Effector CD4-positive, alpha-beta T cell (primary cell): Measurements from ENCODE around the gene CTBP2.

ENCODE experiments used
- DNase-seq: peaks from one replicate; pipeline ENCODE4 v3.0.0-alpha.2; 2020

CTBP2 gene

GRCh38 chr10:124957404-124957947 lies 202.9 kb downstream of the CTBP2 start:
- DNase-seq: no peak

- no peak for DNase-seq
Observed at GRCh38 chr10:124956764-124957163, 203.6 kb downstream of the CTBP2 start.

GRCh38 chr10:124955868-124956267 lies 204.5 kb downstream of the CTBP2 start:
- DNase-seq: no peak

GRCh38 chr10:124955243-124955642 lies 205.1 kb downstream of the CTBP2 start:
- no peak for DNase-seq

- no peak for DNase-seq
Observed at GRCh38 chr10:124953421-124953820, 206.9 kb downstream of the CTBP2 start.

- no peak for DNase-seq
Observed at GRCh38 chr10:124952123-124952522, 208.2 kb downstream of the CTBP2 start.

- no peak for DNase-seq
Observed at GRCh38 chr10:124949543-124949942, 210.8 kb downstream of the CTBP2 start.

GRCh38 chr10:124946945-124947344 lies 213.4 kb downstream of the CTBP2 start:
- DNase-seq: no peak

- DNase-seq: no peak
Observed at GRCh38 chr10:124944982-124945381, 215.4 kb downstream of the CTBP2 start.

GRCh38 chr10:124943301-124944092 lies 216.9 kb downstream of the CTBP2 start:
- no peak for DNase-seq

GRCh38 chr10:124942317-124943169 lies 217.8 kb downstream of the CTBP2 start:
- no peak for DNase-seq

- DNase-seq: no peak
Observed at GRCh38 chr10:124941823-124942222, 218.5 kb downstream of the CTBP2 start, which contains the start of gene ZRANB1. Gene ZRANB1 (plus strand): TSS chr10:124942123. CDS start chr10:124942494, 371 bp downstream.

GRCh38 chr10:124939290-124939689 lies 221.1 kb downstream of the CTBP2 start:
- DNase-seq: no peak

- no peak for DNase-seq
Observed at GRCh38 chr10:124936813-124937212, 223.6 kb downstream of the CTBP2 start.

- no peak for DNase-seq
Observed at GRCh38 chr10:124935946-124936345, 224.4 kb downstream of the CTBP2 start.
